GM21360 (cell line): ENCODE measurements around the gene NCAPG.

Source experiments
- ATAC-seq: cut with Tn5 transposase; IDR thresholded peaks from one replicate; pipeline ENCODE4 v1.9.1; 2021; ENCODE audit warnings: mild to moderate bottlenecking, moderate library complexity; ENCODE audit not compliant: unreplicated experiment

NCAPG gene, protein sequence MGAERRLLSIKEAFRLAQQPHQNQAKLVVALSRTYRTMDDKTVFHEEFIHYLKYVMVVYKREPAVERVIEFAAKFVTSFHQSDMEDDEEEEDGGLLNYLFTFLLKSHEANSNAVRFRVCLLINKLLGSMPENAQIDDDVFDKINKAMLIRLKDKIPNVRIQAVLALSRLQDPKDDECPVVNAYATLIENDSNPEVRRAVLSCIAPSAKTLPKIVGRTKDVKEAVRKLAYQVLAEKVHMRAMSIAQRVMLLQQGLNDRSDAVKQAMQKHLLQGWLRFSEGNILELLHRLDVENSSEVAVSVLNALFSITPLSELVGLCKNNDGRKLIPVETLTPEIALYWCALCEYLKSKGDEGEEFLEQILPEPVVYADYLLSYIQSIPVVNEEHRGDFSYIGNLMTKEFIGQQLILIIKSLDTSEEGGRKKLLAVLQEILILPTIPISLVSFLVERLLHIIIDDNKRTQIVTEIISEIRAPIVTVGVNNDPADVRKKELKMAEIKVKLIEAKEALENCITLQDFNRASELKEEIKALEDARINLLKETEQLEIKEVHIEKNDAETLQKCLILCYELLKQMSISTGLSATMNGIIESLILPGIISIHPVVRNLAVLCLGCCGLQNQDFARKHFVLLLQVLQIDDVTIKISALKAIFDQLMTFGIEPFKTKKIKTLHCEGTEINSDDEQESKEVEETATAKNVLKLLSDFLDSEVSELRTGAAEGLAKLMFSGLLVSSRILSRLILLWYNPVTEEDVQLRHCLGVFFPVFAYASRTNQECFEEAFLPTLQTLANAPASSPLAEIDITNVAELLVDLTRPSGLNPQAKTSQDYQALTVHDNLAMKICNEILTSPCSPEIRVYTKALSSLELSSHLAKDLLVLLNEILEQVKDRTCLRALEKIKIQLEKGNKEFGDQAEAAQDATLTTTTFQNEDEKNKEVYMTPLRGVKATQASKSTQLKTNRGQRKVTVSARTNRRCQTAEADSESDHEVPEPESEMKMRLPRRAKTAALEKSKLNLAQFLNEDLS

DNA sequence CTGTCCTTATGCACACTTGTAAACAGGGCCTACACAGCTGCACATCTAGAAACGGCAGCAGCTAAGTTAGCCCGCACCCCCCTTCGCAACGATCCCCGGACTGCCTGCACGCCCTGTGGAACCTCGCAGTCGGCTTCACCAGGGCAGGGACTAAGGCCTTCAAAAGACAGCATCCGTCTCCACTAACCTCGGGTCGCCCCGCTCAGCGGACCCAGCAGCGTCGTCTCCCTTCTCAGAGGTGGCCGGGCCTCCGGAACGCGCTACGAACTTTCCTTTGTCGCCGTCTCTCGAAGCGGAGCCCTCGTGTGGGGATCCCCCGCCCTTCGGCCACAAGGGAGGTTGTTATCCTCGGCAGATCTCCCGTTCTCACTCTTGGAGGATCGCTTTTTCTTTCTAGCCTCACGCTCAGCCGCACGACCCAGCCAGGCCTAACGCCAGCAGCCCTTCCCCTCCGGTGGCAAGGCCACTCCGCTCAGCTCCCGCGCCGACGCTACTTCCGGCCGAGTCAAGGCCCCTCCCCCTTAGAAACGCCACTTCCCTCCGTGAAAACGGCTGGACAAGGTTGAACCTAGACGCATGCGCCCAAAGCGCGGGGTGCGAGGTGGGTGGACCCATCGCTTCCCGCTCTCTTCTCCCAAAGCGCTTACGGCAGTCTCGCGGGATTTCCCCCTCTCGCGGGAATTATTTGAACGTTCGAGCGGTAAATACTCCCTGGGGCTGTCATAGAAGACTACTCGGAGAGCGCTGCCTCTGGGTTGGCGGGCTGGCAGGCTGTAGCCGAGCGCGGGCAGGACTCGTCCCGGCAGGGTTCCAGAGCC is at the start of gene NCAPG, which contains the start of gene DCAF16:
NCAPG (plus strand) TSS at position 720 of the 818 bp plus-strand sequence. CDS start 99 bp downstream, outside the sequence.
DCAF16 (minus strand) TSS at position 498 of the 818 bp plus-strand sequence. CDS start 6,616 bp downstream, outside the sequence.
- peak; percentile 89 for ATAC-seq

DNA sequence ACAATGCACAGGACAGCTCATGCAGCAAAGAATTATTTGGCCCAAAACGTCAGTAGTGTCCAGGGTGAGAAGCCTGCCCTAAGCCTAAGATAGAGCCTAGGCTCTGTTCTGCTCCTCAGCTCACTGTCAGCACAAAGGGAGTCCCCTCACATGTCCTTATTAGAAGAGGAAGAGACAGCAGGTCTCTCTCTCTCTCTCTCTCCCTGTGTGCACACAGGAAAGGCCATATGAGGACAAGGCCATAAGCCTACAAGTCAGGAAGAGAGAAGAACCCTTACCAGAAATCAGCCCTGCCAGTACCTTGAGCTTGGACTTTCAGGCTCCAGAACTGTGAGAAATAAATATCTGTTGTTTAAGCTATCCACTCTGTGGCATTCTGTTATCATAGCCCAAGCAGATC is 49.7 kb upstream of the NCAPG start:
- ATAC-seq: no peak

DNA sequence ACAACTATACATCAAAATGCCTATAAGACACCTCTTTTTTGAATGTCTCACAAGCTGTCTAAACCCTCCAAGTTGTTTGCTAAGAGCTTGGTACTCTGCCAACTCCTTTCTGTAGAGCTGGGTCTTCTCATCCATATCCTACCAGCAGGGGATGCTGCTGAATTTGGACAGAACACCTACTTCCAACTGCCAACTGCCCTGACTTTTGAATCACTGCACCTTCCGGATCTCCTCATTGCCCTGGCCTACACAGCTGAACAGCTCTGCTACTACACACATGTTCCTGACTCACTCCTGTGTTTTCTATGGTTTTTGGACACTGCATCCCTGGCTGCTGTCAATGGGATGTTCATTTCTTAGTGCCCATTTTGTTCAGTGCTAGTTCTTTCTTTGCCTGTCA is 48.1 kb upstream of the NCAPG start:
- ATAC-seq: no peak

DNA sequence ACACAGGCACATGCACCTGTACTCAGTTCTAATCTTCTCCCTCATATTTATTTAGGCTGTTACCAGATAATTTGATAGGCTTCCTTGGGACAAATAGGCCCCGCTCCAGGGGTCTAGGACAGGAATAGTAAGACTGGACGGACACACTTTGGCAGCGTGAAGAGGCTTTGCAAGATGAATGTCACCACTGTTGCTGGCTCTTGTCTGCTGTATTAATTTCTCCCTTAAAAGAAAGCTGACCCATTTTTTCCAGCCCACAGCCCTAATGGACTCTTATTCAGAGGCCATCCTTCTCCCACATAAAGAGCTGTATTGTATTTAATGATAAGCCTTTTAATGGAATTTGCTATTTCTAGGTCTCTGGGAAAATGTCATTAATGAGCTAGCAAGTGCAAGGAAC is 47.4 kb upstream of the NCAPG start:
- no peak for ATAC-seq

DNA sequence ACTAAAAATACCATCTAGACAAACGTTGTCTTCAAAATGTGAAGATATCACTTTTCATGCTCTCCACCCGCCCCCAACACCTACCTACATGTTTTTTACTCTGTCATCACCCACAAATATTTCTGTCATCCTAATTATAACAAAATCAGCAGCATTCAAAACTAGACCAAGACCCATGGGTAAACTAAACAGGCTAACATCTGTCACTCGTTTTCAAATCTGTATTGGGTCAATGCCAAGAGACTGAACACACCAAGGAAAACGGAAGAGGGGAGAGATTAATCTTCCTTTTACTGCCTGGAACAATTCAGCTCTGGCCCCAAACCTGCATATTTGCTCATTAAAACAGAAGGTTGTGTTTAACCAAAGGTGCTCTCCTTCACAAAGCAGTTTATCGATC is 46.8 kb upstream of the NCAPG start:
- no peak for ATAC-seq

DNA sequence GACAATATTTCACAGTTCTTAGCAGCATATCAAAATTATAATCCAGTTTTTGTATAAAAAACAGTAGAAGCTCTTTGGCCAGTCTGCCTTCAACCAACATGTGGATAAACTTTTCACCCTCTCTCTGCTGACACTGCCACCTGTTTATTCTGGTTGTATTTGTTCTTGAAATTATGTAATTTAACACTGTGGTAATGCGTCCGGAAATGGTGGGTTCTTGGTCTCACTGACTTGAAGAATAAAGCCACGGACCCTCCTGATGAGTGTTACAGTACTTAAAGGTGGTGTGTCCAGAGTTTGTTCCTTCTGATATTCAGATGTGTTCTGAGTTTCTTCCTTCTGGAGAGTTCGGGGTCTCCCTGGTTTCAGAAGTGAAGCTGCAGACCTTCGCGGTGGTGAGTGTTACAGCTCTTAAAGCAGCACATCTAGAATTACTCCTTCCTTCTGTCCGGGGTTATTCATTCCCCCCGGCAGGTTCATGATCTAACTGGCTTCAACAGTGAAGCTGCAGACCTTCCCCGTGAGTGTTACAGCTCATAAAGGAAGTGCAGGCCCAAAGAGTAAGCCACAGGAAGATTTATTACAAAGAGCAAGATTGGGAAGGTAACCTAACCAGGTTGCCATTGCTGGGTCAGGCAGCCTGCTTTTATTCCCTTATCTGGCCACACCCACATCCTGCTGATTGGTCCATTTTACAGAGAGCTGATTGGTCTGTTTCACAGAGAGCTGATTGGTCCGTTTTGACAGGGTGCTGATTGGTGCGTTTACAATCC is 45.1 kb upstream of the NCAPG start:
- ATAC-seq: no peak

DNA sequence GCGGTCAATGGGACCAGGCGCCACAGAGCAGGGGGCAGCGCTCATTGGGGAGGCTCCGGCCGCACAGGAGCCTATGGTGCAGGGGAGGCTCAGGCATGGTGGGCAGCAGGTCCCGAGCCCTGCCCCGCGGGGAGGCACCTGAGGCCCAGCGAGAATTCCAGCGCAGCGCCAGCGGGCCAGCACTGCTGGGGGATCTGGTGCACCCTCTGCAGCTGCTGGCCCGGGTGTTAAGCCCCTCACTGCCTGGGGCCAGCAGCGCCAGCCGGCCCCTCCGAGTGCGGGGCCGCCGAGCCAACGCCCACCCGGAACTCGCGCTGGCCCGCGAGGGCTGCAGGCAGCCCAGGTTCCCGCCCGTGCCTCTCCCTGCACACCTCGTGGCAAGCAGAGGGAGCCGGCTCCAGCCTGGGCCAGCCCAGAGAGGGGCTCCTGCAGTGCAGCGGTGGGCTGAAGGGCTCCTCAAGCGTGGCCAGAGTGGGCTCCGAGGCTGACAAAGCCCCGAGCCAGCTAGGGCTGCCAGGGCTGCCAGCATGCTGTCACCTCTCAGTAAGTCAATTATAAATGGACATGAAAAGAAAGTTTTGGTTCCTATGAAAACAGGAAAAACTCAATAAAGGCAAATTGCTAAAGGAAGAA is 43.8 kb upstream of the NCAPG start:
- no peak for ATAC-seq

DNA sequence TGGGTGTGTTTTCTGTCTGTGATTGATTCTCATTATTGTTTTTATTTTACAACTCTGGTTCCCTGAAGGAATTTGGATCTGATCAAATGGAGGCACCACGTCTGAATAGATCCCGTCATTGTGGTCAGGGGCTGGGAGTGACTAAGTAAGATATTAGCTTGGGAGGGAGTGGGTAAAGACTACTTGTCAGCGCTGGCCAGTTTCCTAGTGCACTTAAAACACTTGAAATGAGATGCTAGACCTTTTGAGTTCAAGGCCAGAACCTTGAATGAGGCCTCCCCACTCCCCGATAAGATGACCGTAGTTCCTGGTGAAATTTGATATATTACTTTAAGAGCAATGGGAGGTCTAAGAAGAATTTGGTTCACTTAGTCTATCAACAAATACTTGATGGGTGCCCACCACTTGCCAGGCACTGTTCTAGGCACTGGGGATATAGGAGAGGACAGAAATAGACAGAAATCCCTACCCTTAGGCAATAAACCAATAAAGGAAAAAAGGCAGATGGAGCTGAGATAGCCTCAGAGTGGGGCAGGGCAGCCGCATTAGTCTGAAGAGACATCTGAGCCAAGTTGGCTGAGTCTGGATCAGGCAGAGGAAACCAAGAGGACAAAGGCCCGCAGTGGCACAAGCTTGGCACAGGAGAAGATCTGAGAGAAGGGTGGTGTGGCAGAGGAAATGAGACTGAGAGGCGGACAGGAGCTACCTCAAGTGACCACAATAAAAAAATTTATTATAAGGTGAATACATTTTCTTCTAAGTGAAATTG is 41.2 kb upstream of the NCAPG start:
- ATAC-seq: no peak

DNA sequence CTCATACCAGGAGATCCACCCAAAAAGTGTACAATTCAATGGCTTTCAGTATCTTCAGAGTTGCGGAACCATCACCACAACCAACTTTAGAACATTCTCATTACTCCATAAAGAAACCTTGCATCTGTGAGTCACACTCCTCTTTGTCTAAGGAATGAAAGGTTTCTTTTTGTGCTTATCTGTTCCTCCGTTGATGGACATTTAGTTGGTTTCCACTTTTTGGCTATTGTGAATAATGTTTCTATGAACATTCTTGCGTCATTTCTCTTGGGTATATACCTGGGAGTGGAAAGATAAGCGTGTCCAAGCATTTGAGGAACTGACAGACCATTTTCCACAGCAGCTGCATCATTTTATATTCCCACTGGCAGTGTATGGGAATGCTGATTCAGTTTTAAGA is 39.9 kb upstream of the NCAPG start:
- ATAC-seq: no peak

DNA sequence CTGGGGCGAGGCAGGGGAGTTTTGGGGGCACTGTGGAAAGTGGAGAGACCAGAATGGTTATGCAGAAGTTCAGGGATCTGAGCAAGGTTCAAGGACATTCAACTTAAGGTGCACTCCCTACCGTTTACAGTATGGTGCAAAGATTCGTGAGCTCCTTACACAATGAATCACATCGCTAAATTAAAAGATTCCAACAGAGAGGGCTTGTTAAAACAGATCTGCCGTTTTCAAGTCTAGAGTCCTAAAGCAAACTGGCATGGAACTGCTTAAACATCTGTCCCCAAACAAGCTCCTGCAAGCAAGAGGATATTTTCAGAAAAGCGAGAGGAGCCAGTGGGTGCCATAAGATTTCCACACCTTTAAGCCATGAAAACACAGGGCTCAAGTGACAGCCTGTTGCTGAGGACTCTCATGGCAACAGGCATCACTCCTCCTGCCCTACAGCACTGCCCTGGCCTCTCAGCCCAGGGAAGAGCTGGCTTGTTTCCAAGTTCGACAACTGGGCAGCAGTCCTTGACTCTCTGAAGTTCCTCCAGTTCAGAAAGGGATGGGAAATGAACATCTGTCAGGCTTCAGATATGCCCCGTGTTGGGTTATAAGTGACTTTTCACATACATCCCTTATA is 39.4 kb upstream of the NCAPG start:
- ATAC-seq: no peak

DNA sequence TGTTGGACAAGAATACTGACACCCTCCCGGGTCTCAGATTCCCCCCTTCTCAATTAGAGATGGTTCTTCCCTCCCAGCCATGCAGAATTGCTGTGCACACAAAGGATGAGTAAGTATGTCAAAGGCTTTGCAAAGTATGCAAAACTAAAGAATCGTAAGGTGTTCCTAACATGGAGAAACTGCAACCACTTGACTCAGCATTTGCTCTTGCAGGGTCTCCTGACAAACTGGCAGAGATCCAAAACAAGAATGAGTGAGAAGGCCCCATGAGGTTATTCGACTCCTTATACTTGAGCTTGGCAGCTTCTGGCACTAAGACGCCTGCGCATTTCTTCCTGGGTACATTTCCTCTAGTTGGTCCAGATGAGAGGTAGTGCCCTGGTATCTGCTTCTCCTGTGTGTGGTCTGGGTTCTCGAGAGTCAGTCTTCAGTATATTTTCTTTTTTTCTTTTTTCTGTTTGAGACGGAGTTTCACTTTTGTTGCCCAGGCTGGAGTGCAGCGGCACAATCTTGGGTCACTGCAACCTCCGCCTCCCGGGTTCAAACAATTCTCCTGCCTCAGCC is 37.6 kb upstream of the NCAPG start:
- no peak for ATAC-seq

DNA sequence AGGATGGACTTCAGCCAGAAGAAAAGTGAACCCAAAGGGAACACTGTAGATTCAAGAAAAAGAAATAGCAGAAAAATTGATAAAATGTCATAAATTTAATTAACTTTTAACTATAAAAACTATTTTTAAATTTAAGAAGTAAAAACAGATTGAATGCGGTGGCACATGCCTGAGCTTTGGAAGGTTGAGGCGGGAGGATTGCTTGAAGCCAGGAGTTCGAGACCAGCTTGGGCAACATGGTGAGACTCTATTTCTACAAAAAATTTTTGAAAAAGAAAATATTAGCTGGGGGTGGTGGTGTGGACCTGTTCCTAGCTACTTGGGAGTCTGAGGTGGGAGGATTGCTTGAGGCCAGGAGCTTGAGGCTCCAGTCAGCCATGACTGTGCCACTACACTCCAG is 32.3 kb upstream of the NCAPG start:
- ATAC-seq: no peak

DNA sequence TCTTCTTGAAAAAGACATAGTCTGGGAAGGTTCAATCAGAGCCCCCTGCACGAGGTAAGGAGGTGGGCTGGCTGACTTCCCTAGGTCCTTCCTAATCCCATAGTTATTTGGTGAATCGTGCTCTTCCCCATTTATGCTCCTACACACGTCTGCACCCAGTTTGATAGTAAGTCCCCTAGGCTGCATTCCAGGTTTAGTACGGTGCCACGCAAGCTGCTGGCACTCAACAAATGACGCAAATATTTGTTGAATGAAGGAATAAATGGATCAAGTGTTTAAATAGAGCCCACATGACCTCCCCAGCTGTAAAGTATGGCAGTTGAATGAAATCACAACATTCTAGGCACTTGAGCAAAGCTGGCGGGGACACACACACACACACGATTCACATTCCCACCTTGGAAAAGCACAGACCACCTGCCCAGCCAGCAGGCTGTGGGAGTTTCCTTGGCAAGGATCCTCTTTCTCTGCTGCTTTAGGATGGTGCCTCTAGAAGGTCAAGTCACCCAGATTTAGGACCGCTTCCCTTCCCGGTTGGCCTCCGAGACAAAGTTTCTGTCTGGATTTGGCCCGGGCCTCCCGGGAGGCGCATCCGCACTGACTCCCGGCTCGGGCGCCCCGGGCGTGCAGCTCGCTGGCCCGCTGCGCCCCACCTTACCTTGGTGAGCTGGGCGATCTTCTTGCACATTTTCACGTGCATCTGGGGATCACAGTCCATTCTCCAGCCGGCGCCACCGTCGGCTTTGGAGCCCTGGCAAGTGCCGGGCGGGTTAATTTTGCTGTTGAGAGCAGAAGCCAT is 30.1 kb upstream of the NCAPG start:
- no peak for ATAC-seq

DNA sequence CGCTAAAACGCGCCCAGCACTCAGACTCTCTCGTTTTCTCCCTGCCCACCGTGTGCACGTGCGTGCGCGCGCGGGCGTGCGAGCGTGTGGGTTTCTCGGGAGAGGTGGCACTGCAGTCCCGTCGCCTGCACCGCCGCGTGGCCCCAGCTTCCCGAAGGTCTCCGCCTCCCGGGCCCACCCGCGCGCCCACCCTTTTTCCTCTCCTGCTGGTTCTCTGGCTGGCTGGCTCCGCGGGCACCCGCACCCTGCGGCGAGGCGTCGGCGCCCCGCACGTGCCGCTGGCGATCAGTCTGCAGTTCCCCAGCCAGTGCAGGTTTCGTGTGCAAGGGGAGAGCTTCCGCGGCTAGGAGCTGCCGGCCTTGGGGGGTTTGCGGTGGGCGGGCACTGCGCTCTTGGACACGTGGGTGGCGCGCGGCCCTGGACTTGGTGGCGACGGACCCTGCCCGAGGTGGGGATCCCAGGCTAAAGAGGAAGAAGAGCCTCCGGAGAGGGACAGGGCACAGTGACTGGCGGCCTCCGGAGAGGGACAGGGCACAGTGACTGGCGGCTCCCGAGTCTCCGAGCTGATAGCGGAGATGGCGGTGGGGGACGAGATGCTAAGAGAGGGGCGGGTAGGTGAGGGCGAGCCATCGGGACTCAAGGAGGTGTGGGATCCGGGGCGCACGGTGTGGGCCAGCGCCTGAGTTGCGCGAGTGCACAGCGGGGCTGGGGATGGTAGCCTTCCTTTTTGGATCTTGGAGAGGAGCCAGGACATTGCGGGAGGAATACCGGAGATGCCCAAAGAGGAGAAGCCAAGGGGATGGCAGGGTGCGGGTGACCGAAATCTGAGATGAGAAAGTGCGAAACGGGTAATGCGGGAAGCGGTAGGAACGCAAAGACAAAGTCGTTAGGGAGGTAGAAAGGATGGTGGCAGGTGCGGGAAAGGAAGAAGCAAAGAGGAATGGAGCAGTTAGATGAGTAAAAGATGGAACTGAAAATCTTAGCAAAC is 29.2 kb upstream of the NCAPG start, which contains the start of gene FAM184B:
FAM184B (minus strand) TSS at position 322 of the 988 bp plus-strand sequence. CDS start 322 bp downstream, outside the sequence.
- ATAC-seq: no peak

DNA sequence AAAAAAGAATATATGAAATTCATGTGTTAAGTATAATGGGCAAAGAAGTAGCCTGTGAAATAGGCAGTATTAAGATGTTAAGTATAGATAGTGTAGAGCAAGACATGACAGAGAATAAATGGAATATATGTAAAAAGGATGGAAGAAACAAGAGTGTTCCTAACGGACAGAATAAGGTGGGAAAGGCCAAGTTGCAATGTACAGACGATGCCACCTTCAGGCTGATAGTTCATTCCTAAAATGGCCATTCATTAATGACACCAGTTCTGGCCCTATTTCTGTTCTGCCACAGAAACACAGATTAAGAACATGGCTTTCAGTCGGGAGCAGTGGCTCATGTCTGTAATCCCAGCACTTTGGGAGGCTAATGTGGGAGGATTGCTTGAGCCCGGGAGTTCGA is 24.9 kb upstream of the NCAPG start:
- no peak for ATAC-seq

DNA sequence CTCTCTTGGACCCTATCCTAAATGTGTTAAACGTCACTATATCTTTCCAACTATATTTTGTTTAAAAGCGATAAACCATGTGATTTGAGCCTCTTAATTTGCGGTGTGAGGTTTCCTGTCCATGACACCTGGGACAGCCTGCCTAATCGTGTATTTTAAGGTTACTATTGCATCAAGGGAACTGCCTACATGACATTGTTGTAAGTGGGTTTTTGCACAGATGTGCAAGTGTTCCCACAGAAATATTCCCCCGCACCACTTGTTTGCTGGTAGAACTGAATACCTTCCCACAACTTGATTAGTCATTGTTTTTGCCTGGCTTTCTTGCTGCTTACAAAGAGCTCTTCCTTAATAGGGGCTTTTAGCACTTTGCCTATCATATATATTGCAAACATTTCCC is 24.2 kb upstream of the NCAPG start:
- ATAC-seq: no peak
